ENCODE data around the gene ISG20L2. TPM values are rescaled to one million over a fixed set of nuclear protein-coding genes. Genes with fewer than 3 reads are reported as not detected.
"Not testable (repeated sequence)": the region's sequence is repeated elsewhere in the genome, so short reads cannot be mapped to it uniquely, and the experiment has no call there.

Gene ISG20L2
- total RNA-seq, 2 donors from 2014 or later, result 19.4 to 34.4 TPM

DNA sequence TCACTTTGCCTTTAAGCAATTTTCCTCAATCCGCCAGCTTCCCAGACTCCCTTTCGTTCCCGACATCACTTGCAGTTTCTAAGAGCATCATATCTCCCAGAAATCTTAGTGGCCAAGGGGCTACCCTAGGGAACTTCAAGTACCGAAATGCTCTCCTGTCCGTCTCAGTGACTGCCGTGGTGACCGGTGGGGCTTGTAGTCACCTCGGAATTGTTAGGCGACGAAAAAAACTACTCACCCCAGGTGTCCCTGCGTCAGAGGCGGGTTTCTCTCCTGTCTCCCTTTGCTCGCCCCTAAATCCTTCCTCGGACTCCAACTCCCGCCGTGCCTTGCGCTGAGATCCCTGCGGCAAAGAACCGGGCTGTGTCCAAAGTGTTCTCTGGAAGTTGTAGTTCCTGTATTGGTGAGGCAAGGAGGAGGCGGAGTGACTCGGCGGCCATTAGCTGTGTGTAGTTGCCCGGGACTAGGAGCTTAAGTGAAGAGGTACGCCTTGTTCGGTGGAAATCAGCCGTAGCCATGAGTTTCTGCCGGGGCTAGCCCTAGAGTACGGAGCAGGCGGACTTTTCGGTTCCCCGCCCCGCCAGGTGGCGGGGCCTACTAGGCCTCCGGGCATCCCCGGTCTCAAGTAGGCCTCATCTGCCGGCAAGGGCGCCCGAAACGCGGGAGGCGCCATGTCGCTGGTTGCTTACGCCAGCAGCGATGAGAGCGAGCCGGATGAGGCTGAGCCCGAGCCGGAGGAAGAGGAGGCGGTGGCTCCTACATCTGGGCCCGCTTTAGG is 38.7 kb upstream of the ISG20L2 start, which contains the start of gene PRCC:
Gene PRCC, plus strand, starts transcription at position 435 of the 778 bp plus-strand sequence. Its CDS starts 237 bp downstream, at position 672.
- Histone ChIP-seq H3K27me3 (replicated peaks; ENCODE audit: insufficient read depth) (no peaks in the 10 kb centered on the region), H3K4me3 (peak within 1 kb of the TSS; percentile 69 to 89), H3K36me3 (no peaks in the 10 kb centered on the region), H3K27ac (peak within 1 kb of the TSS; percentile 80 to 91), H3K4me1 (replicated peaks) (peaks cover 5% of the 10 kb centered on the region), H3K9me3 (no peaks in the 10 kb centered on the region)
- TF ChIP-seq, protein P1, sequence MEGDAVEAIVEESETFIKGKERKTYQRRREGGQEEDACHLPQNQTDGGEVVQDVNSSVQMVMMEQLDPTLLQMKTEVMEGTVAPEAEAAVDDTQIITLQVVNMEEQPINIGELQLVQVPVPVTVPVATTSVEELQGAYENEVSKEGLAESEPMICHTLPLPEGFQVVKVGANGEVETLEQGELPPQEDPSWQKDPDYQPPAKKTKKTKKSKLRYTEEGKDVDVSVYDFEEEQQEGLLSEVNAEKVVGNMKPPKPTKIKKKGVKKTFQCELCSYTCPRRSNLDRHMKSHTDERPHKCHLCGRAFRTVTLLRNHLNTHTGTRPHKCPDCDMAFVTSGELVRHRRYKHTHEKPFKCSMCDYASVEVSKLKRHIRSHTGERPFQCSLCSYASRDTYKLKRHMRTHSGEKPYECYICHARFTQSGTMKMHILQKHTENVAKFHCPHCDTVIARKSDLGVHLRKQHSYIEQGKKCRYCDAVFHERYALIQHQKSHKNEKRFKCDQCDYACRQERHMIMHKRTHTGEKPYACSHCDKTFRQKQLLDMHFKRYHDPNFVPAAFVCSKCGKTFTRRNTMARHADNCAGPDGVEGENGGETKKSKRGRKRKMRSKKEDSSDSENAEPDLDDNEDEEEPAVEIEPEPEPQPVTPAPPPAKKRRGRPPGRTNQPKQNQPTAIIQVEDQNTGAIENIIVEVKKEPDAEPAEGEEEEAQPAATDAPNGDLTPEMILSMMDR (IDR thresholded peaks at IDR 0.05), result no peak
- TF ChIP-seq POLR2AphosphoS5 (IDR thresholded peaks at IDR 0.05) (peak; percentile 99), POLR2A (IDR thresholded peaks at IDR 0.05) (peak; percentile 41)
- intact Hi-C loops (cut with DNase I), result no loop called here
- peak; percentile 99 for DNase-seq (ENCODE audit: low spot score)
- WGBS, result under 1% methylated on average over 32 of the region's 50 CpGs

DNA sequence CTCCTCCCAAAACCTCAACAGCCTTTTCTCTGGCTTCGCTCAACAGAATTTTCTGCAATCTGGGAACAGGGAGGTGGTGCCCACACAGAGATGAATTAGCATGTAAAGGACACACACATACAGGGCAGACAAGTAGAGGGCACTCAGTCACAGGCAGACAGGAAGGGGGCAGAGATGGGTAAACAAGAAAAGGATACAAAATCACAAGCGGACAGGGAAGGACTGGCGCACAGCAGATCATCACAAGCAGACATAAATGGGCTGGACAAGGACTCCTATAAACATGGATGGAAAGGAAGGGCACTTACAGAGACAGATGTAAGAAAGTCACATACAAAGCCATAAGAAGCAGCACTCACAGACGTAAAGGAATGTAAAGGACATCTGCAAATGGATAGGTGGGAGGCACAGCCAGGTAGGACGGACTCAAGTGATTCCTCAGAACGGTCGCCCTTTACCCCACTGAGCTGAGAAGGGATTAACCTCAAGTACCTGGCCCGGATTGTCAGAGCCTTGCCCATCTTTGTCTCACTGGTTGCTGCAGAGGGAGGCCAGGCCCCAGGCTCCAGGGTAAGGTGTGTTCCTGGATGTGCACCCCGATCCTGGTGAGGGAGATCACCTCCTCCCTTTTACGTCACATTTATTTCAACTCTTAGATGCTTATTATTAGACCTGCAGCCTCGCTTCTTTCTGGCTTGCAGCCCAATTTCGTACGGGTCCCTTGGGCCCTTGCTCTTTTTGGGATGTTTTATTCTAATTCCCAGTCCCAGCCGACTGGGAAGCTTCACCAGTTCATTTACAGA is 37.9 kb upstream of the ISG20L2 start:
- intact Hi-C loops (cut with DNase I), result no loop called here
- no peaks in the 10 kb centered on the region for H3K27me3 ChIP-seq (replicated peaks; ENCODE audit: insufficient read depth)
- no peak for DNase-seq (ENCODE audit: low spot score)
- peak overlapping the region; percentile 76 to 81 for H3K27ac ChIP-seq
- H3K36me3 ChIP-seq, result no peaks in the 10 kb centered on the region
- H3K4me3 ChIP-seq, result peak overlapping the region; percentile 49 to 69
- 5% methylated on average over 14 of the region's 14 CpGs for WGBS
- no peaks in the 10 kb centered on the region for H3K9me3 ChIP-seq
- TF ChIP-seq POLR2A (IDR thresholded peaks at IDR 0.05), result no peak
- TF ChIP-seq POLR2AphosphoS5 (IDR thresholded peaks at IDR 0.05), result no peak
- TF ChIP-seq, protein P1 (IDR thresholded peaks at IDR 0.05), result no peak
- H3K4me1 ChIP-seq (replicated peaks), result peaks cover 5% of the 10 kb centered on the region

DNA sequence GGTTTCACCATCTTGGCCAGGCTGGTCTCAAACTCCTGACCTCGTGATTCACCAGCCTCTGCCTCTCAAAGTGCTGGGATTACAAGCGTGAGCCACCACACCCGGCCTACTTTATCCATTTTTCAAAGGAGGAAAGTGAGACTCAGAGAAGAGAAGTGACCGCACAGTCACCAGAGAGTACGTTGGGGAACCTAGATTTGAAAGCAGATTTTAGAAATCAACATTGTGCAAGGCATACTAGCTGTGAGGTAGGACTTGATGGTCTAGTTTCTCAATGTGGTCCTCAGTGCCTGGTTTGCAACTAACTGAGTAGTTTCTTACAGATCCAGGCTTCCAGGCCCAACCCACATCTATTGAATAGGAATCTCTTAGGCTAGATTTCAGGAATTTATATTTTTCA is 37.1 kb upstream of the ISG20L2 start:
- DNase-seq (ENCODE audit: low spot score), result no peak
- Histone ChIP-seq H3K4me3 (no peak overlapping the region), H3K9me3 (no peaks in the 10 kb centered on the region), H3K27me3 (replicated peaks; ENCODE audit: insufficient read depth) (no peaks in the 10 kb centered on the region), H3K27ac (no peak overlapping the region), H3K4me1 (replicated peaks) (peaks cover 5% of the 10 kb centered on the region), H3K36me3 (no peaks in the 10 kb centered on the region)
- intact Hi-C loops (cut with DNase I), result no loop called here
- TF ChIP-seq POLR2A (IDR thresholded peaks at IDR 0.05) (no peak), POLR2AphosphoS5 (IDR thresholded peaks at IDR 0.05) (no peak)
- TF ChIP-seq, protein P1 (IDR thresholded peaks at IDR 0.05), result no peak
- 86% methylated on average over 5 of the region's 5 CpGs for WGBS

DNA sequence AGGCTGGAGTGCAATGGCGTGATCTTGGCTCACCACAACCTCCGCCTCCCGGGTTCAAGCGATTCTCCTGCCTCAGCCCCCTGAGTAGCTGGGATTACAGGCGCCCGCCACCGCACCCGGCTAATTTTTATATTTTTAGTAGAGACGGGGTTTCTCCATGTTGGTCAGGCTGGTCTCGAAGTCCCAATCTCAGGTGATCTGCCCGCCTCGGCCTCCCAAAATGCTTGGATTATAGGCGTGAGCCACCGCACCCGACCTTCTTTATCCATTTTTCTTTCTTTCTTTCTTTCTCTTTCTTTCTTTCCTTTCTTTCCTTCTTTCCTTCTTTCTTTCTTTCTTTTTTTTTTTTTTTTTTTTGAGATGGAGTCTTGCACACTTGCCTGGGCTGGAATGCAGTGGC is 36.6 kb upstream of the ISG20L2 start:
- intact Hi-C loops (cut with DNase I); H3K4me1 ChIP-seq (replicated peaks); H3K36me3 ChIP-seq; H3K27ac ChIP-seq; DNase-seq (ENCODE audit: low spot score); H3K4me3 ChIP-seq; H3K27me3 ChIP-seq (replicated peaks; ENCODE audit: insufficient read depth); H3K9me3 ChIP-seq: not testable (repeated sequence)
- 94% methylated on average over 15 of the region's 15 CpGs for WGBS

DNA sequence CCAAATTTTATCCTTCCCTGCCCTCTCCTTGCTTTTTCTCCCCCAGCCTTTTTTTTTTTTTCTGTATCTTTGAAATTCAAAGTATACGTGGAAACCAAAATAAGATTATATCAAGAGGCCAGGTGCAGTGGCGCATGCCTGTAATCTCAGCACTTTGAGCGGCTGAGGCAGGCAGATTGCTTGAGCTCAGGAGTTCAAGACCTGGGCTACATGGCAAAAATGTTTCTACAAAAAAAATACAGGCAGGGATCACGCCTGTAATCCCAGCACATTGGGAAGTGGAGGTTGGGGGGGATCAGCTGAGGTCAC is 32.2 kb upstream of the ISG20L2 start:
- TF ChIP-seq, protein P1 (IDR thresholded peaks at IDR 0.05), result no peak
- no peak for TF ChIP-seq POLR2A (IDR thresholded peaks at IDR 0.05)
- TF ChIP-seq POLR2AphosphoS5 (IDR thresholded peaks at IDR 0.05), result no peak
- Histone ChIP-seq H3K36me3 (no peaks in the 10 kb centered on the region), H3K4me1 (replicated peaks) (no peaks in the 10 kb centered on the region), H3K27ac (no peak overlapping the region), H3K9me3 (no peaks in the 10 kb centered on the region), H3K27me3 (replicated peaks; ENCODE audit: insufficient read depth) (no peaks in the 10 kb centered on the region), H3K4me3 (no peak overlapping the region)
- 72% methylated on average over 4 of the region's 4 CpGs for WGBS
- no peak for DNase-seq (ENCODE audit: low spot score)
- intact Hi-C loops (cut with DNase I), result no loop called here

Data from prostate gland (tissue), 2 donors.